NCI-H69 (cell line): Measurements from ENCODE around the gene EXOC6B.

Experiments used
- DNase-seq: peaks from one replicate; lab custom pipeline; 2025; lab: John Stamatoyannopoulos, UW

EXOC6B gene

DNA sequence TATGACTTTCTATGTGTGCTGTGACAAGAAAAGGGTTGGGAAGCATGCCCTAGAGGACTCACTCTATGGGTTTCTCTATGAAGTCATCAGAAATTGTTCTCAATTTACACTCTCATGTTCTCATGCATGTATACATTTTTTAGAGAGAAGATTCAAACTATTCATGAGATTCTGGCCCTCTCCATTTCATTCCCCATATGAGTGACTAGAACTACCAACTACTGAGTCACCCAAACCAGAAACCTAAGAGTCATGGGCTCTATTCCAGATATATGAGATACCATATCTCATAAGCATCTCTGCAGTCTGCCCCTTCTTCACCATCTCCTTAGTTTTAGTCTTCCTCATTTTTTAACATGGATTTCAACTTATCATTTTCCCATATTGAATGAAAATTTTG, 87.7 kb downstream of the EXOC6B start:
- no peak for DNase-seq

DNA sequence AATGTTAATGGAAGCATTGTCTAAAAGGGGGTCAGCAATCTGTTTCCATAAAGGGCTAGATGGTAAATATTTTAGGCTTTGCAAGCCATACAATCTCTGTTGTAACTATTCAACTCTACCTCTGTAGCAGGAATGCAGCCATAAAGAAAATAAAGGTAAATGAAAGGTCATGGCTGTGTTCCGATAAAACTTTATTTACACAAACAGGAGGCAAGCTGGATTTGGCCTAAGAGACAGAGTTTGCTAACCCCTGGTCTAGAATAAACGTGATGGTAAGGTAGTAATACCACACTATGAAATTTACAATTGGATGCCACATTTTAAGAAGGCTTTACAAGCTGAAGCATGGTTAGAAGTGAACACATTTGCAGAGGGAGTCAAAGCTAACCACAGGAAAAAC, 91.4 kb downstream of the EXOC6B start:
- no peak for DNase-seq

DNA sequence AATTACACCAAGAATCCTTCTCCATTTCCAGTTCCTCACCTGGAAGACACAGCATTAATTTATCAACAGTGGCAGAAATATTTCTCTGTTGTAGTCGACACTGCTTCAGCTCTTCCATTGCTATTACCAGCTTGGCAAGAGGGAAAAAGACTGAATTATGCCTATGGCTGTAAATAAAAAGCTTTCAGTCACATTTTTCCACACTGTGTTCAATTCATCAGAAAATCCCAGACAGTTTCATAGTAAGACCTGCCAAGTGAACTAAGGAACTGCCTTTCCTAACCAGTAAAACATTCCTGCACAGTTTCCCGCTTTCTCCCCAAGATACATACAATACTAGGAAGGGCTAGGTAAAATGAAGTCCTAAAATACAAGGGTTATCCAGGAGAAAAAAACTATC, 94.7 kb downstream of the EXOC6B start:
- no peak for DNase-seq

DNA sequence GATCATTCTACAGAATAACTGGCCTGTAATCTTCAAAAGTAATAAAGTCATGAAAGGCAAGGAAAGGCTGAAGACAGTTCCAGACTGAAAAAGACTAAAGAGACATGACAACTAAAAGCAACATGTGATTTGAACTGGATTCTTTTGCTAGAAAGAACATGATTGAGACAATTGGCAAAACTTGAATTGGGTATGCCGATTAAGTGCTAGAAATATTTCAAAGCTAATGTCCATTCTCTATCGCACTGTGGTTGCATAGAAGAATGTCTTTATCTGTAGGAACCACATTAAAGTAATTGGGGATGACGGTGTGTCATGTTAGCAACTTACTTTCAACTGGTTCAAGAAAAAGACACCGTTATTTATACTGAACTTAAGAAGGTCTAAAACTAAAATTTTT, 98.5 kb downstream of the EXOC6B start:
- no peak for DNase-seq

DNA sequence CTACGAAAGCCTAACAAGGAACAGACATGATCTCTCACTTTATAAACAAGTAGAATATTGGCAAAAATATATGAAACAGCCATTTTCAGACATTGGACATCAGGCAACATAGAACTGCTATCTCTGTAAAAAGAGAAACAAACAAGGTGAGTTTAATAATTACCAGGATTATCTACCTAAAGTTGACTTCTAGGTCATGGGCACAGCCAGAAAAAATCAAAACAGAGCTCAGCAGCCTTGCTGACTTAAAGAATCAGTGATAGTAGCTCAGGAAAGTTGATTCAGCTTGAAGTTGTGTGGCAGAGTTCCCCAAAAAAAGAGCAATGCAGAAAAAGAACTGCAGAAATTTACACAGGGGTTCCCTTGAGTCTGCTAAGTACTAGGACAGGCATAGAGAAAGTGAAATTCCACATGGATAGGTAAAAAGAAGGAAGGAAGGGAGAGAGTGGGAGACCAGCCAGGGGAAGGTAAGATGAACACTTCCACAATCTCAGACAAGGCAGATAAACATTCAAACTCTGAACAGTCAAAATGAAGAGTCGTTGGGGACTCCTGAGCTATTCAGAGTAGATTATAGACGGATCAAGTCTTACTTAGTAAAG, 102.0 kb downstream of the EXOC6B start:
- no peak for DNase-seq

DNA sequence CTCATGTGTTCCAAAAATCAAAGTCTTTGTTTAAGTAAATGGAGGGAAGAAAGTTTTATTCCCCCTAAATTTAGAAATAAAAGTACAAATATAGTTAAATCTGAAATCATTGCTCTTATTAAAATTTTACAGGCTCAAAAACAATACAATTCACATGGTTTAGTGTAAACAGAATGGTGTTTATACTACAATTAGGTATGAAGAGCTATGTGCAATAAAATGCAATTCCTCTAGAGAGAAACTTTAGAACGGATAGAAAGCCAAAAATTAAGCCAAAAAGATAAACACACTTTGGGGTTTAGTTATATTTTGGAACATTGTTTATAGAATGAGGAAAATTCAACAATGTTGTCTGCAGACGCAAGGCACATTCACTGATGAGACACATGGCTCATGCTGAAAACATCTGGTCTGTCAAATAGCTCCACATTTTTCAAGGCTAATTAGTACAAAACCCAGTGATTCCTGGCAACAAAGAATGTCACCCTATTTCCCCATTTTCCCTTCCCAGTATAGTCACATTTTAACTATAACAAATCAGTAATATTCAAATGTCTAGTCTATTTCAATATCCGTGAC, 103.3 kb downstream of the EXOC6B start:
- no peak for DNase-seq

DNA sequence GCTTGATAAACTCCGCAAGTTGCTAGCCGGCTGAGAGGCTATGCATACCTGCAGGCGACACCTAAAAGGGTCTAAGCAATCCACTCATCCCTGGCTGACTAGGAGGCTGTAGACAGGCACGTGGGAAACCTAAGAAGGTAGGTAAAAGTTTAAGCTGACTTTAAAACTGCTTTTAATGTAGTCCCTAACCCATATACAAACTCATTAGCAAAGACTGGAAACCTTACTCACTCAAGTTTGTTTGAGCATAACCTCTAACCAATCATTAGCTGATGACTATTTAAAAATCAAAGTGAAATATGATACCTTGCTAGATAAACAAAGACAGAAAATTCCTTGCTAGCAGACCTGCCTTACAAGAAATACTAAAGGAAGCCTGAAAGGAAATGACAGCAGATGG, 106.4 kb downstream of the EXOC6B start:
- DNase-seq: peak; percentile 72

DNA sequence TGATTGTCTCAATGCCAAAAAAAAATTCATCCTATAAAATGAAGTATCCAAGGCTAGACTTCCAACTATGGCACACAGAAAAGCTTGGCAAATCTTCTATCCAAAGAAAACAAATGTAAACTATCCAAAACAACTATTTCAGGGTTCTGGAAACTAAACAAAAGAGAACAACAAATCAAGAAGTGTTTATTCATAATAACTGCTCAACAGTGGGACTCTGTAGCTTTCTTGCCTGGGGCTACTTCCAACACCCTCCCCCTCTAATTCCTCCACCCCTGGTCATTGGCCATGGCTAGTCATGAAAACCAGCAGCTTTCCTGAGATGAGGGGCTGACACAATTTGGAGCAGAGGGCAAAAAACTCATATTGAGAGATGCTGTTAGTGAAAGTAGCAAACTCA, 107.0 kb downstream of the EXOC6B start:
- peak; percentile 13 for DNase-seq

DNA sequence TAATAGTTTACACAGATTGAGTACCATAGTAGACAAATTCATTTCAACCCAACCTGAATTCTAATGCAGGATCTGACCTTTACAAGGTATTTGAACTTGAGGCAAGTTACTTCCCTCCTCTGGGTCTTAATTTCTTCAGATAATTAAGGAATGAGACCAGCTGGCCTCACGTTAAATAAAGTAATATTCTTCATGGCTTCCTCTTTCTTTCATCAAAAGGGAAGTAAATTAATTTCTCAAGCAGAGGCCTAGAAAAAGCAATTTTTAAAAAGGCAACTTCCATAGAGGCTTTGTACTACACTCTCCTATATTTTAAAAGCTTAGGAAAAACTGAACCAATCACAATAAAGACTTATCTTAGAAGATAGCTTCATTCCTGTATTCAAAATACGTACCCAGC, 109.2 kb downstream of the EXOC6B start:
- DNase-seq: no peak

DNA sequence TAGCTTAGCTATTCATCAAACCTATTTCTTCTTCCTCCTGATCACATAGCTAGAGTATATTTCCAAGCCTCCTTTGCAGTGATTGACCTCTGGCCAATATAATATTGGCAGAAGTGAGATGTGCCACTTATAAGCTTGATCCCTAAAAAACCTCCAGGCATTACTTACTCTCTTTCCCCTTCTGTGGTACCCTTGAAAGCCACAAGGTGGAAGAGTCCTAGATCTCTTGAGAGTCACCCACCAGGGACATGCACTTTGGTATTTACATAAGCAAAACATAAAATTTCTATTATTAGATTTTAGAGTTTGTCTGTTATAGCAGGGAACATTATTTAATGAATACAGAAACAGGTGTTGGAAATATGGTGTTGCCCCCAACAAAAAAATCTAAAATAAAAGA, 112.0 kb downstream of the EXOC6B start:
- DNase-seq: no peak

DNA sequence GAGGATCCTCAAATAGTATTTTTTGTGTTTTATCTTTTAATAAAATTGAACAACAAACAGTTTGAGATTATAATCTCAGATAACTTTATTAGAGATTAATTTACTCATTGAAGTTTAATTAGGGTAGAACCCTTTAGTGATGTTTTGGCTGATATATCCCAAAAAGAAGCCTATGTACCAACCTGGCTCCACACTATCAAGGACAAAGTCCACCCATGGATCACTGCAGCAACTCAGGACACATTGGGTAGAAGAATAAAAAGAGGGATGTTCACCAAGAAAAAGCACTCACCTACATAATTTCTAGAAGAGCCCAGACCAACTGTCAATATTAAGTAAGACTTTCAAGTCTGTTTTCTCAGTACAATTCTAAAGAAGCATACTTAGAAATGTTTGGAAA, 112.9 kb downstream of the EXOC6B start:
- DNase-seq: no peak

DNA sequence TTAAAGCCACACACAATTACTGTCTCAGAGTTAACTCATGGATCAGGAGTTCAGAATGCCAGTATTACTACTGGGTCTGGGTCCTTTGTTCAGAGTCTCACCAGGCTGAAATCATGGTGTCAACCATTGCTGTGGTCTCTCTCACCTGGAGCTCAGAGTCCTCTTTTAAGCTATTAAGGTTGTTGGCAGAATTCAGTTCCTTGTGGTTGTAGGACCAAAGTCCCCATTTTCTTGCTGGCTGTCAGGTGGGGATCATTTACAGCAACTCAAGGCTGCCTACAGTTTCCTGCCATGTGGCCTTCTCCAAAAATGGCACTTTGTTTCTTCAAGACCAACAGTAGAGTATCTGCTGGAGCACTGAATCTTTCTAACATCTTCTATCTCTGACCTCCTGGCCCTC, 113.5 kb downstream of the EXOC6B start:
- no peak for DNase-seq

DNA sequence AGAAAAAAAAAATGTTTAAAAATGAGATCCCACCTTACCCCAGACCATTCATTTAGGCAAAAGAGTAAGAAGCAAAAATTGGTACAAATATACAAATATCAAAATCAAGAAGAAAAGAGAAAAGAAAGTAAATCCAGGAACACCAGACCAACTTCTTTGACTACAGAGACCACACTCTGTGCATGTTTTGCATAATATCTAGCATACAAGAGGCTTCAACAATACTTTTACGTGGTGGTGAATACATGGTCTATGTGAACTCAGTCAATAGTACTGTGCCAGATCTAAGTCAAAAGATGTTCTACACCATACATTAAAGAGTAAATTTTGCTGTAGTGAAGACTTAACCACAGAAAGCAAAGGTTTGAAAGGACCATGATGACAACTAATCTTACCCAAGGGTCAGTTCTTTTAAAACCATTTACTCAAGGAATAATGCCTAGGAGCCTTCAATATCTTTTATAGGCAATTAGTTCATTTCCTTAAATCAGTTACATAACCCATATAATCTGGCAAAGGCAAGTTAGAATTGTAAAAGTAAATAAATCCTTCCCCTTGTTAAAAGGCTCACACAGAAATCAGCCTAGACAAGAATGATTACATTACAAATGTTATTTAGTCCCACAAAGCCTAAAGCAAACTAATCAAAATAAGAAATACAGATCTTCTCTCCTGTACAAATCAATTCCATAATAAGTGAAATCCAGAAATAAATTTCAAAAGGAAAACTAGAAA, 115.2 kb downstream of the EXOC6B start:
- DNase-seq: no peak

DNA sequence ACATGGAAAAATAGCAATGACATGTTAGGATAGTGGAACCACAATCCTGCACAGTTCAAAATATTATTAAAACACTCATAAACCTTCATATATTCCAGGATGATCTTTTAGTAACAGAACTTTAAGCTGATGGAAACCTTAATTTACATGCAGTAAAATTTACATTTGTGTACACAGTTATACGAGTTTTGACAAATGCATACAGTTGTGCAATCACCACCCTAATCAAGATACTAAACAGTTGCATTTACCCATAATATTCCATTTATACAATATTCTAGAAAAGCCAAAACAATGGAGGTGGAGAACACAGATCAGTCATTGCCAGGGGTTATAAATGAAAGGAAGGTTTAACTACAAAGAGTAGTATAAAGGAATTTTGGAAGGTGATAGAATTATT, 117.6 kb downstream of the EXOC6B start:
- no peak for DNase-seq

DNA sequence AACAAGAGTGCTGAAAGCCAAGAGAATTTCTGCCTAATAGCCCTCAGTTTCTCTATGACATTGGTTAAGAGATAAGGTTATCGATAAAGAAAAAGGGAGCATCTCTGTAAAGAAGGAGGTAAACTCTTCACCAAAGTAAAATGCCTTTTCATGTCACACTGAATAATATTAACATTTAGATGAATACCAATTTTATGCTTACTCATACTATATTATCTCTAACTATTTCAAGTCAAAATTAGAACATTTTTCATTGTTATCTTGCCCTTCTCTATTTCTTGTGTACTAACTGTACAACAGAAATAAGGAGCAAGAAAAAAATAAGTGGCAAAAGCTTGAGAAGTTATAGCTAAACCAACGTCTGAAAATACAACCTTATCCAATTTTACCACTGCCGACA, 127.5 kb downstream of the EXOC6B start:
- no peak for DNase-seq

DNA sequence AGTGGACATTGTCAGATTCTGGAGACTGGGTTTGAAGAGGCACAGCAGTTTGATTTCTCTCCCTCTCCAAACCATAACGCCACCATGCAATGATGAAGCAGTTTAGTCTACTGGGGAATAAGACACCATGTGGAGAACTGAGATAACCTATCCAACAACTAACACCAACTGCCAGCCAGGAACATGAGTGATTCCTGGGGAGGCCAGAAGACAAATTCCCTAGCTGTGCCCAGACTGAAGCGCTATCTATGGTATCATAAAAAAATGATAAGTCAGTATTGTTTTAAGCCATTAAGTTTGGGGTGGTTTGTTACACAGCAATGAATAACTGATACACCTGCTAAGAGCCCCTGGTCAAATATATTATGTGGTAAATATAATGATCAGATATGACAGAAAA, 129.3 kb downstream of the EXOC6B start:
- no peak for DNase-seq

DNA sequence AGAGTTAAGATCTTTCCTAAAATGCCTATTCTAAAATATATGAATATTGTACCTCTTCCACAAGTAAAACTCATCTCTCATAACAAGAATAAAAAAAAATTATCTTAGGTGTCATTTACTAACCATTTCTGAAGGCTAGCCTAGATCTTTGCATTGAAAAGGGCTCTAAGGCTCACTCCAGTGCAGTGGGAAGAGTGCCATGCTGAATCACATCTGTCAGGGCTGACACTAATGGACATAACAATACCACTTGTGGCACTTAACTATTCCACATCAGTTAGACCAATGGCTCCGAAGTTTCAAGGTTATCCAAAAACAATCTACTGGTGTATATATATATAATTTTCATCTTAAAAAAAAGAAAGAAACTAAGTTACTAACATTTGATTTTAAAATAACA, 130.2 kb downstream of the EXOC6B start:
- peak; percentile 65 for DNase-seq

DNA sequence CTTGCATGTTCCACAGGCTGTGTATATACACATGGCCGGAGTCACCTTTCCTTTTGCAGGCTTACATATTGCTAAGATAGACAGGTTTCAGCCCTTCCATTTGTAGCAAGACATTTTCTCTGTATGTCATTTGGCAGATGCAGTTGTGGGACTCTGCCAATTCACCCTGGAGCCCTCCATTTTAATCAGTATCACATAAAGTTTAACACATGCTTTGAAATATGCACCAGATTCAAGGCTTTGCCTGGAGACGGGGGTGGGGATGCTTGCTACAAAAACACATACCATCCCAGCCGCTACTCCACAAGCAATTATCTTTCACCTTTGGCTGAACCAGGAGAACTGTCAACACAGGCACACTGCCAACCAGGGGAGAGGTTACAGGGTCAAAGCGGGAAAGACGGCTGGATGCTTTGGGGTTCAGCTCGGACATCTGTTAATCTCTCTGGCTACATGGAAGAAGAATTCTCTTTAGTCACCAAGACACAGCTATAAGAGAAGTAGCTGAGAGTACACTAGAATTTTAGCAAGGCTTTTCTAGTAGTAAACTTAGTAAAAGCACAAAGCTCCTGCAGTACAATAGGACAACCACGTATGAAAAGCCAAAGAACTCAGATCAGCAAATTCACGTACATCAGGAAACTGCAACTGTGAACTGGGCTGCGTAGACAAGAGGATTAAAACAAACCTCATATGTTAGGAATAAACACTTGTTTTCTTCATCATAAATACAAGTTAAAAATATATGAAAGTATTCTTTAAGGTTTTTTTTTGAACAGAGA, 130.9 kb downstream of the EXOC6B start:
- DNase-seq: peak; percentile 89

DNA sequence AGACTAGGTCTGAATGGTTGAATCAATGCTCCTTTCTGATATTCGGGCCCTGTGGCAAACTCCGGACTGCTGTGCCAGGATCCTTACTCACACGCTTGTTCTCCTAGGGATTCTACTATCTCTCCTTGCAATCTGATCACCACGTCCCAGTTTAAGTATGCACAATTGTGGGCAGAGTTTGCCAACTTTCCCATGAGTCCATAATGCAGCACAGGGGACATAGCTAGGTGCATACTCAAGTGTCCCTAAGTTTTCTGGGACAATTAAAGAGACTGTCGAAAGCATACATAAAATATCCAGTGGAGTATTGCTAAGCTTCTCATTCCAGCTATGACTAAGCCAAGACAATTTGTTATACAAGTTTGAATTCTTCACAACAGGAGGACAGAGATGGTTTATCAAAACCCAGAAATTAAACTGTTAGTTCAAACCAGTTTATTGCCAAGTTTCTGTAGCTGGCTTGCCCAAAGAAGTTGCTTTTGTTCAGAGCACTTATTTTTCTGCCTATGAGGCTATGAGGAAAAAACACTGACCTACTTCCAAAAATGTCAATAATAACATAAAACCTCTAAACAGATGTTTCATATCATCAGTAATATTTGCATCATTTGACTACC, 136.1 kb downstream of the EXOC6B start:
- DNase-seq: no peak

DNA sequence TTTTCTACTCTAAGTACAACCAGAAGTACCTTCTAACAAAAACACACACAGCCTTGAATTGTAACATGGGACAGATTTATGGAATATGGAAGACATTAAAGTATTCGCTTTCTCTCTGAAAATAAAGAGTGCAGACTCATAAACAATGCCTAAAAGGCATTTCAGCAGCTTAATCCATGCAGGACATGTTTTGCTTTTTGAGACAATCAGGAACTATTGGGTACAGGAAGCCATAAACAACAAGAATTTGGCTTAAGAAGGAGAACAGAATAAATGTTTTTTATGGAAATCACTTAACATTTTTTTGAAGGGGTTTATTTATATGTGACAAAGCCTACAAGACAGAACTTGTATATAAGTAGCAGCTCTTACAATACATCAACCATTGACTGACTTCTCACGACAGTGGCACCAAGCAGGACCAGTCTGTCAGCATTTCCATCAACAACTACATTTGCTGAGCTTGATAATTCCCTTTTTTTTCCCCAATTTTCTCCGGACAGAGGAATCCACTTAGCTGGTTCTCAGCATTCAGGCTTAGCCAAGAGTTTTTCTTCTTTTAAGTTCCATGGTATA, 140.1 kb downstream of the EXOC6B start:
- DNase-seq: no peak

DNA sequence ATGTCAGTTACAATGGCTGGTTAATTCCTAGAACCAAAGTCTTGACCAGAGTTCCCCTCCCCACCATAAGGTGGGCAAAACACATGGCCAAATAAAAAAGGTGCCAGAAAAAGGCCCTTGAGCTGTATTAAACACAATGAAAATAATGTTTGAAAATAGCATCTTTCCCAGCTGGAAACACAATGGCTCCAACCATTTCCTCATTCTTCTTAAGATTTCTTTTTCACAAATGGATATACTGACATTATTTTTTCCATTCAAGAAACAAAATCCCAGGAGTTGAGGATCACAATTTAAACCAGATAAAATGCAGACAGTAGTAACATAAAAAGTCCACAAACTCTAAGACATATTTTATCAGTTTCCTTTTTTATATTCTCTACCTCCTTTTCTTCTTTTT, 143.8 kb downstream of the EXOC6B start:
- DNase-seq: no peak
